ENCODE results near the gene GPR50.

GPR50 gene

DNA sequence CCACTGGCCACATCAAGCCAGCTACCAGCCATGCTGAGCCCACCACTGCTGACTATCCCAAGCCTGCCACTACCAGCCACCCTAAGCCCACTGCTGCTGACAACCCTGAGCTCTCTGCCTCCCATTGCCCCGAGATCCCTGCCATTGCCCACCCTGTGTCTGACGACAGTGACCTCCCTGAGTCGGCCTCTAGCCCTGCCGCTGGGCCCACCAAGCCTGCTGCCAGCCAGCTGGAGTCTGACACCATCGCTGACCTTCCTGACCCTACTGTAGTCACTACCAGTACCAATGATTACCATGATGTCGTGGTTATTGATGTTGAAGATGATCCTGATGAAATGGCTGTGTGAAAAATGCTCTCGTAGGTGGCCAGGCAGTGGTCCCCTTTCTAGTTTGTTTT, 4.7 kb downstream of the GPR50 start:
- Mint-ChIP-seq H3K27ac (no peak overlapping the region), H3K4me3 (no peak overlapping the region), H3K4me1 (ENCODE audit: low read depth) (peaks cover 8% of the 10 kb centered on the region), H3K9me3 (no peaks in the 10 kb centered on the region), H3K36me3 (ENCODE audit: low read depth) (no peaks in the 10 kb centered on the region), H3K27me3 (peaks cover 62% of the 10 kb centered on the region)

DNA sequence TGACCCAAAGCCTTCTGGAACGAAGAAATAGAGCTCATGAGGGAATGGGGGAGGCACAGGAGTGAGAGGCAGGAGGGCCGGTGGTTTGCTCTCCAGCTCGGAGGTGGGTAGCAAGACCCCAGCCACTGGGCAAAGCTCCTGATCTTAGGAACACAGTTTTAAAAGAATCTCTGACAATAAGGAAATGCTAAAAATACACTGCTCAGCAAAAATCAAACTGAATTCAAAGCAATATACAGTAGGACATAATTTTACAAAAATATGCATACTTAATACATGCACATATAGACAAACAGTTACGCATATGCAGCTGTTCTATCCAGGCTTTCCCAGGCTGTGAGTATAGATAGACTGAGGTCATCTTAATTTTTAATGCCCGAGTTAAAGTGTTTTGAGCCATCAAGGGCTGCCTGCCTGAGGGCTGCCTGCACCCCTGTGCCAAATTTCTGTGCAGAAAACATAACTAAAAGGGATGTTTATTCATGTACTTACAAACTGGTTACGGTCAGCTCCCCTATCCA, 6.9 kb downstream of the GPR50 start:
- H3K27me3 Mint-ChIP-seq: peaks cover 56% of the 10 kb centered on the region
- H3K27ac Mint-ChIP-seq: no peak overlapping the region
- H3K36me3 Mint-ChIP-seq (ENCODE audit: low read depth): no peaks in the 10 kb centered on the region

DNA sequence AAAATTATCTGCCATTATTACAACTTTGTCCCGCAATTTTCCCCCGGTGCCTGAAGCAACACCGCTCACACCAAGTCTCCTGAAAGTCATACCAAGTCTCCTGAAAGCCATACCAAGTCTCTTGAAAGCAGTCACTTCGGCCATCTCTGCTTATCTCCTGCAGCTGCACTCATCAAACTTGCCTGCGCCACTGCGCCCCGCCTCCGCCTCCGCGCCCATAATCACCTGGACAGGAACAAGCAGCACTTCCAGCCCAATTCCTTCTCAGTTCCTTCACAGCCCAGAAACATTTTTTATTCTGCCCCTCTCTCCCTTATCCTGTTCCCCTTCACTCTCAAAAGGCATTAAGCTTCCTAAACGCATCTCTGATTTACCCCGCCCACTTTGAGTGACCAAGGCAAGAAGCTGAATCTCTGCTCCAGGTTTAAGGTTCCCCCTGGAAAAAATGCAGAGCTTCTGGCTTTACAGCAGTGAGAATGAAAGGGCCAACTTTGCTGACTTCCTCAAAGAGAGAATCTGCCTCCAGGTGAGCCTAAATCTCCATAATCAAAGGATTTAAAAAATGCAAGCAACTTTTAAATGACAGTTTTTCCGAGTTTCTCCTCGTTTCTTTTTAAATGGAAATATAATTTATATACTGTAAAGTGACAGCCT, 7.7 kb downstream of the GPR50 start:
- H3K27me3 Mint-ChIP-seq: peaks cover 53% of the 10 kb centered on the region
- H3K36me3 Mint-ChIP-seq (ENCODE audit: low read depth): no peaks in the 10 kb centered on the region
- no peak overlapping the region for H3K27ac Mint-ChIP-seq
- no peaks in the 10 kb centered on the region for H3K9me3 Mint-ChIP-seq
- H3K4me3 Mint-ChIP-seq: no peak overlapping the region
- no peaks in the 10 kb centered on the region for H3K4me1 Mint-ChIP-seq (ENCODE audit: low read depth)

More for the DNA sequence above, 6.9 kb downstream of the GPR50 start:
- peaks cover 5% of the 10 kb centered on the region for H3K4me1 Mint-ChIP-seq (ENCODE audit: low read depth)
- no peaks in the 10 kb centered on the region for H3K9me3 Mint-ChIP-seq
- no peak overlapping the region for H3K4me3 Mint-ChIP-seq

DNA sequence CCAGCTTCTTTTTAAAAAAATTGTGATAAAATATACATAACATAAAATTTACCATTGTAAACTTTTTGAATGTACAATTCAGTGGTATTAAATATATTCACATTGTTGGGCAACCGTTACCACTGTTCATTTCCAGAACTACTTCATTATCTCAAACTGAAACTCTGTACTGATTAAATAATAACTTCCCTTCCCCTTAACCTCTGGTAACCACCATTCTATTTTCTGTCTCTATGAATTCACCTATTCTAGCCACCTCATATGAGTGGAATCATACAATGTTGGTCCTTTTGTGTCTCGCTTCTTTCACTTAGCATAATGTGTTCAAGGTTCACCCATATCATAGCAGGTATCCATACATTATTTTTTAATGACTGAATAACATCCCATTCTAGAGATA, 8.3 kb downstream of the GPR50 start:
- peaks cover 49% of the 10 kb centered on the region for H3K27me3 Mint-ChIP-seq
- H3K9me3 Mint-ChIP-seq: no peaks in the 10 kb centered on the region

DNA sequence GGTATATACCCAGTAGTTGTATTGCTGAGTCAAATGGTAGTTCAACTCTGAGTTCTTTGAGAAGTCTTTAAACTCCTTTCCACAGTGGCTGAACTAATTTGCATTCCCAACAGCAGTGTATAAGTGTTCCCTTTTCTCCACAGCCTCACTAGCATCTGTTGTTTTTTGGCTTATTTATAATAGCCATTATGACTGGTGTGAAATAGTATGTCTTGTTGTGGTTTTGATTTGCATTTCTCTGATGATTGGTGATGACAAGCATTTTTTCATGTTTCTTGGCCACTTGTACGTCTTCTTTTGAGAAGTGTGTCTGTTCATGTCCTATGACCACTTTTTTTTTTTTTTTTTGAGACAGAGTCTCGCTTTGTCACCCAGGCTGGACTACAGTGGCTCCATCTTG, 30.5 kb downstream of the GPR50 start:
- H3K4me3 Mint-ChIP-seq: no peak overlapping the region
- H3K27ac Mint-ChIP-seq: no peak overlapping the region
- no peaks in the 10 kb centered on the region for H3K9me3 Mint-ChIP-seq
- peaks cover 9% of the 10 kb centered on the region for H3K27me3 Mint-ChIP-seq
- H3K4me1 Mint-ChIP-seq (ENCODE audit: low read depth): no peaks in the 10 kb centered on the region
- H3K36me3 Mint-ChIP-seq (ENCODE audit: low read depth): no peaks in the 10 kb centered on the region

More for the DNA sequence above, 8.3 kb downstream of the GPR50 start:
- Mint-ChIP-seq H3K4me3 (no peak overlapping the region), H3K4me1 (ENCODE audit: low read depth) (no peaks in the 10 kb centered on the region), H3K36me3 (ENCODE audit: low read depth) (no peaks in the 10 kb centered on the region), H3K27ac (no peak overlapping the region)

DNA sequence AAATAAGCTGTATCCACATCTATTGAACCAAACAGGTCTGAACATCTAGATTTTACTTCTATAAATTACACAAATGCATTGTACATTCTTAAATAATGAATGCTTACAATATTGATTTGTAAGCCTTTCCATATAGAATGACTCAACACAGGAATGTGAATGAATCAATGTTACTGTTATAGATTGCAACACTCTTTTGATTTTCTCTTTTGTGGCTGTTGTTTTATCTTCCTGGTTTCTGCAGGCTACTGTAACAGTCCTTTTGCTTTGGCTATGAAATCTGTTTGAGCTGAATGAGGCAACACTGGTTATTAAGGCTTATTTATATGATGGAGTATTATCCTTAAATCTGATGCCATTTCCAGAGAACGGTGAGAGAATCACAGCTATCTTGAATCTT, 49.5 kb downstream of the GPR50 start:
- Mint-ChIP-seq H3K4me1 (ENCODE audit: low read depth) (no peaks in the 10 kb centered on the region), H3K4me3 (no peak overlapping the region), H3K9me3 (no peaks in the 10 kb centered on the region), H3K27me3 (peaks cover 12% of the 10 kb centered on the region), H3K27ac (no peak overlapping the region), H3K36me3 (ENCODE audit: low read depth) (no peaks in the 10 kb centered on the region)

DNA sequence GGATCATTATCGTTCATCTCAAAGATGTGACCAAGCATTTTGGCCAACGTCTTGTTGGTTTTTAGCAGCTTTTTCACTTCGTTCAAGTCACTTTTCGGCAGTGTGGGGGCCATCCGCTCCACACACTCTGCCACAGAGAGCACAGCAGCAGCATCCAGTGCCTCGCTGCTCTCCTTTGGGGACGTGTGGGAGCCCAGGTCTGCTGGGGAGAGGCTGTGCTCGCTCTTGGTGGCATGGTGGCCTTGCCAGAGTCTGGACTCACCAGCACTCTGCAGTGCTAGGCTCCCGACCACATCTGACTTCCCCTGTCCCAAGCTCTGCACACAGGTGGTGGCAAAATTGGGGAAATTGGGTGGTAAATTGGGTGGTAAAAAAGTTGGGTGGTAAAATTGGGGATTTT, 50.6 kb downstream of the GPR50 start:
- Mint-ChIP-seq H3K27me3 (peaks cover 12% of the 10 kb centered on the region), H3K9me3 (no peaks in the 10 kb centered on the region), H3K4me1 (ENCODE audit: low read depth) (no peaks in the 10 kb centered on the region), H3K36me3 (ENCODE audit: low read depth) (no peaks in the 10 kb centered on the region), H3K4me3 (no peak overlapping the region), H3K27ac (no peak overlapping the region)

DNA sequence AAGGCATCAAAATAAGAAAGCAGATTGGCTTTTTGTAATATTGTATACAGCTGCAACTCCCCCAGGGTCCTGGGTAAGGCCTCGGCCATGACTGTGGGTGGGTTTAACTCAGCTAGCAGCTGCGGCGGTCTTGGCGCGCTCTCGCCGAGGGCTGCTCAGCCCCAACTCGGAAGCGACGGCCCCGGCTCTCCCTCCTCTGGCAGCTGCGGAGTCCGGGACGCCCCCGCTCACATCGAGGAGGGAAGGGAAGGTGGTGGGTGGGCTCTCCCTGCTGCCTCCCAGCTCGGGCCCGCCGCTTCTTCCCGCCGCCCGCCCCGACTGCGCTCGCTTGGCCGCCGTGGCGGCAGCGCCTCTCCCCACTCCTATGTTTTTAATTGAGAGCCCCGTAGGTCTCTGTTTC, 51.2 kb downstream of the GPR50 start:
- Mint-ChIP-seq H3K4me3 (no peak overlapping the region), H3K36me3 (ENCODE audit: low read depth) (no peaks in the 10 kb centered on the region), H3K9me3 (no peaks in the 10 kb centered on the region), H3K27ac (no peak overlapping the region), H3K27me3 (peaks cover 12% of the 10 kb centered on the region), H3K4me1 (ENCODE audit: low read depth) (no peaks in the 10 kb centered on the region)

DNA sequence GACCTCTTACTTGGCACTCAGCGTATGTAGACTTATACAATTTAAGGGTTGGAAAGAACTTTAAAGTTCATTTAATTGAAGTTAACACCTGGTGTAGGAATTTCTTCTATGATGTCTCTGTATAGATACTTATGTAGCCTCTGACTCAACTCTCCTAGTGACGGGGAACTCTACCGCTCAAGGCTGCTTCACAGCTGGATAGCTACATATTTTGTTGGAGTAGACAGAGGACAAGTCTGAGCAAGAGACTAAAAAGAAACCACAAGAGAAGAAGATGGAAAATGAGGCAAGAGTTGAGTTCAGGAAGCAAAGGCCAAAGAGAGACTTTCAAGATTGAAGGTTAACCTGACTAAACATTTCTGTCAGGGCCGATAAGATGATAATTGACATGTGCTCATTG, 52.6 kb downstream of the GPR50 start:
- H3K4me1 Mint-ChIP-seq (ENCODE audit: low read depth): no peaks in the 10 kb centered on the region

More for the DNA sequence above, 52.6 kb downstream of the GPR50 start:
- H3K4me3 Mint-ChIP-seq: no peak overlapping the region
- H3K9me3 Mint-ChIP-seq: no peaks in the 10 kb centered on the region
- peak overlapping the region; percentile 49 for H3K27ac Mint-ChIP-seq
- H3K27me3 Mint-ChIP-seq: peaks cover 17% of the 10 kb centered on the region
- no peaks in the 10 kb centered on the region for H3K36me3 Mint-ChIP-seq (ENCODE audit: low read depth)

Data from stimulated activated naive CD8-positive, alpha-beta T cell treated with anti-CD3 and anti-CD28 coated beads, Interleukin-15, Interleukin-2, amounts not matched to agents 100 ng/mL and 50 ng/mL, for 24 hours (primary cell).